B cell (primary cell): ENCODE data around the gene ZNF688. TPM values are rescaled to one million over a fixed set of nuclear protein-coding genes. Genes with fewer than 3 reads are reported as not detected.
"Not testable (repeated sequence)": the region's sequence is repeated elsewhere in the genome, so short reads cannot be mapped to it uniquely, and the experiment has no call there.

Source experiments
- ATAC-seq: fragments of 200-7000 bp; cut with Tn5 transposase; one replicate; pipeline ENCODE4 v1.10.0; 2021; ENCODE audit warnings: low read depth, mild to moderate bottlenecking, moderate number of reproducible peaks, moderate library complexity
- CTCF ChIA-PET: fragments of 350-600 bp; sonication (Branson Sonifier 250); formaldehyde crosslinking; loops from one replicate; lab custom pipeline; 2021; ENCODE audit warnings: antibody characterized with exemption, inconsistent platforms; lab: Charles Lee
- POLR2A ChIA-PET: fragments of 350-600 bp; sonication (Branson Sonifier 250); formaldehyde crosslinking; loops from one replicate; lab custom pipeline; 2021; ENCODE audit warnings: antibody characterized with exemption; lab: Charles Lee
- DNase-seq: peaks from one replicate; pipeline ENCODE4 v3.0.0; 2013
- H2AFZ ChIP-seq: 2 replicates; pipeline ENCODE4 v1.6.1; 2012; ENCODE audit warnings: mild to moderate bottlenecking, low read depth, low read length; ENCODE audit not compliant: insufficient read depth, poor library complexity, severe bottlenecking
- H3K27ac ChIP-seq, 2 donors: 1 replicate in 1 of 2; 2 replicates in 1 of 2; pipeline ENCODE4 v1.5.1; 2012 to 2013; ENCODE audit warnings: low read length in 2 of 2, mild to moderate bottlenecking in 2 of 2, moderate library complexity in 1 of 2
- H3K27me3 ChIP-seq, 4 experiments: fragments of 200-600 bp in 1 of 4; sonication (generic) in 1 of 4; replicated peaks in 1 of 4; 1 replicate in 2 of 4; 2 replicates in 2 of 4; pipeline versions ENCODE4 v1.6.1 to v1.7.0; 2013 to 2016; ENCODE audit warnings: low read length in 3 of 4, mild to moderate bottlenecking in 2 of 4, mixed read lengths in 1 of 4, moderate library complexity in 1 of 4; ENCODE audit not compliant: insufficient read depth in 4 of 4, control insufficient read depth in 3 of 4; ENCODE audit errors: control extremely low read depth in 1 of 4
- H3K36me3 ChIP-seq, 2 experiments: replicated peaks in 1 of 2; 1 replicate in 1 of 2; 2 replicates in 1 of 2; pipeline versions ENCODE4 v1.6.1 to v1.7.1; 2013; ENCODE audit warnings: low read length in 1 of 2; ENCODE audit not compliant: insufficient read depth in 2 of 2, control insufficient read depth in 1 of 2; ENCODE audit errors: control extremely low read depth in 1 of 2, extremely low read depth in 1 of 2
- H3K4me1 ChIP-seq, 2 donors: fragments of 200-600 bp in 1 of 2; sonication (generic) in 1 of 2; 1 replicate in 1 of 2; 2 replicates in 1 of 2; pipeline versions ENCODE4 v1.5.1 to v1.6.1; 2013 to 2017; ENCODE audit warnings: low read length in 2 of 2; ENCODE audit not compliant: control insufficient read depth in 2 of 2, insufficient read depth in 2 of 2
- H3K4me2 ChIP-seq: replicated peaks from 2 replicates; pipeline ENCODE3; 2012; ENCODE audit warnings: mild to moderate bottlenecking, low read depth, low read length; ENCODE audit not compliant: poor library complexity, severe bottlenecking
- H3K4me3 ChIP-seq, 5 experiments: fragments of 200-600 bp in 1 of 5; sonication (generic) in 1 of 5; 1 replicate in 3 of 5; 2 replicates in 2 of 5; pipeline versions ENCODE4 v1.5.1 to v1.7.0; 2011 to 2016; ENCODE audit warnings: low read length in 4 of 5, mild to moderate bottlenecking in 4 of 5, low read depth in 2 of 5, control low read depth in 1 of 5, moderate library complexity in 1 of 5; ENCODE audit not compliant: insufficient read depth in 1 of 5; ENCODE audit errors: control extremely low read depth in 1 of 5, extremely low read depth in 1 of 5
- H3K79me2 ChIP-seq: fragments of 200-600 bp; sonication (generic); one replicate; pipeline ENCODE4 v1.6.0; 2016; ENCODE audit warnings: low read length; ENCODE audit not compliant: control insufficient read depth, insufficient read depth
- H3K9ac ChIP-seq: fragments of 200-600 bp; sonication (generic); 2 replicates; pipeline ENCODE4 v1.6.1; 2017; ENCODE audit warnings: mild to moderate bottlenecking, low read length, moderate library complexity
- H3K9me3 ChIP-seq, 3 donors: one replicate each; pipeline versions ENCODE4 v1.6.1 to v1.7.1; 2013; ENCODE audit warnings: low read length in 2 of 3; ENCODE audit not compliant: control insufficient read depth in 2 of 3, insufficient read depth in 1 of 3; ENCODE audit errors: control extremely low read depth in 1 of 3
- H4K20me1 ChIP-seq: 2 replicates; pipeline ENCODE4 v1.6.0; 2012; ENCODE audit warnings: mild to moderate bottlenecking, low read length; ENCODE audit not compliant: insufficient read depth, control insufficient read depth, poor library complexity, severe bottlenecking
- H3K27ac Mint-ChIP-seq: one replicate; pipeline ENCODE4 v1.8.0; 2021; ENCODE audit warnings: mixed read lengths
- H3K27me3 Mint-ChIP-seq: one replicate; pipeline ENCODE4 v1.8.0; 2021; ENCODE audit warnings: mixed read lengths
- H3K4me1 Mint-ChIP-seq: one replicate; pipeline ENCODE4 v1.8.0; 2021; ENCODE audit warnings: mixed read lengths
- H3K4me3 Mint-ChIP-seq: one replicate; pipeline ENCODE4 v1.8.0; 2021; ENCODE audit warnings: mixed read lengths
- H3K9me3 Mint-ChIP-seq: one replicate; pipeline ENCODE4 v1.8.0; 2022; ENCODE audit warnings: mixed read lengths; ENCODE audit not compliant: insufficient read depth
- CTCF ChIP-seq: fragments of 200-600 bp; IDR thresholded peaks from one replicate; pipeline ENCODE4 v1.8.0; 2022; ENCODE audit warnings: antibody characterized with exemption, mild to moderate bottlenecking
- EZH2 ChIP-seq: IDR thresholded peaks from 2 replicates; pipeline ENCODE4 v1.6.1; 2012; ENCODE audit warnings: borderline replicate concordance, low read depth, mild to moderate bottlenecking, moderate library complexity, low read length; ENCODE audit not compliant: insufficient read depth, poor library complexity, severe bottlenecking
- WGBS: methylation state at CpG from one replicate; pipeline ENCODE4 v1.1.5; 2013; ENCODE audit warnings: missing lambda C conversion rate; ENCODE audit not compliant: insufficient coverage; 5-methylcytosine and 5-hydroxymethylcytosine counted together
- intact Hi-C: fragments of 100-400 bp; cut with micrococcal nuclease; formaldehyde crosslinking; loops from one replicate; pipeline ENCODE4 v1.10.0; 2022
- polyA plus RNA-seq: library from polyadenylated mRNA; depleted of rRNA; stranded (reverse); fragments of >200 nt; gene quantifications from 2 replicates; pipeline ENCODE4 v1.2.3, GENCODE V29; 2012
- total RNA-seq, 2 donors: library from RNA; stranded (reverse); fragments of 120-200 nt in 1 of 2; gene quantifications; 1 replicate in 1 of 2; 2 replicates in 1 of 2; pipeline versions ENCODE4 v1.2.3 to v1.2.4, GENCODE V29; 2013 to 2022

Gene ZNF688
- total and polyA plus RNA-seq, 2 donors (not counting 1 experiment from before 2014, with no cell fraction given), result 20.6 to 23.1 TPM

GRCh38 chr16:30539986-30540526 is 31.5 kb downstream of the ZNF688 start:
- H3K4me3 Mint-ChIP-seq, H3K36me3 ChIP-seq, H3K4me2 ChIP-seq, H3K27ac Mint-ChIP-seq, ATAC-seq, H3K9me3 Mint-ChIP-seq, H3K9me3 ChIP-seq, H3K9ac ChIP-seq, H3K4me3 ChIP-seq, H3K27me3 Mint-ChIP-seq, DNase-seq, H2AFZ ChIP-seq, H3K27ac ChIP-seq, H3K27me3 ChIP-seq, H4K20me1 ChIP-seq, POLR2A ChIA-PET, intact Hi-C loops: not testable (repeated sequence)
- H3K4me1 ChIP-seq, result peaks cover 8 to 11% of the 10 kb centered on the region in 2 donors
- WGBS, result 80% methylated on average over 9 of the region's 13 CpGs
- H3K4me1 Mint-ChIP-seq, result peaks cover 19% of the 10 kb centered on the region
- peaks cover 77% of the 10 kb centered on the region for H3K79me2 ChIP-seq
- CTCF ChIA-PET, result interaction anchor here (0.7 kb wide), 1 partner anchor 12 kb away, joined by 3 read pairs; no protein-coding TSS in a partner anchor

- Histone ChIP-seq H3K9me3 (no peaks in the 10 kb centered on the region), H3K36me3 (no peaks in the 10 kb centered on the region), H2AFZ (no peak overlapping the region), H3K27ac (no peak overlapping the region), H3K4me3 (no peak overlapping the region), H3K4me1 (peaks cover 8 to 11% of the 10 kb centered on the region in 2 donors), H3K79me2 (peaks cover 71% of the 10 kb centered on the region), H3K9ac (no peak overlapping the region), H3K4me2 (no peak overlapping the region), H4K20me1 (no peaks in the 10 kb centered on the region), H3K27me3 (no peaks in the 10 kb centered on the region)
- Mint-ChIP-seq H3K4me1 (peaks cover 23% of the 10 kb centered on the region), H3K4me3 (no peak overlapping the region), H3K9me3 (no peaks in the 10 kb centered on the region), H3K27me3 (no peaks in the 10 kb centered on the region), H3K27ac (no peak overlapping the region)
- intact Hi-C loops, result no loop called here
- CTCF ChIA-PET, result no interaction called here
- ATAC-seq (no peak), DNase-seq (no peak)
- no peak for TF ChIP-seq CTCF
- no peak for TF ChIP-seq EZH2
- 97% methylated on average over 8 of the region's 8 CpGs for WGBS
- POLR2A ChIA-PET, result no interaction called here
Measured at GRCh38 chr16:30539000-30539964, 32.2 kb downstream of the ZNF688 start.

GRCh38 chr16:30536391-30537024 is 35.0 kb downstream of the ZNF688 start:
- Histone ChIP-seq H3K27ac (peak overlapping the region; percentile 89 to 94), H3K4me1 (peaks cover 8 to 23% of the 10 kb centered on the region in 2 donors), H3K79me2 (peaks cover 53% of the 10 kb centered on the region), H3K4me2 (peak overlapping the region; percentile 80), H3K4me3 (peak overlapping the region in 1 of 5 experiments; percentile 88)
- intact Hi-C loops, H3K9me3 Mint-ChIP-seq, ATAC-seq, H3K36me3 ChIP-seq, H3K27me3 Mint-ChIP-seq, H3K9ac ChIP-seq, H4K20me1 ChIP-seq, H3K27me3 ChIP-seq, H3K9me3 ChIP-seq, DNase-seq, H2AFZ ChIP-seq: not testable (repeated sequence)
- peak overlapping the region; percentile 98 for H3K4me3 Mint-ChIP-seq
- 100% methylated on average over 11 of the region's 13 CpGs for WGBS
- peak overlapping the region; percentile 37 for H3K27ac Mint-ChIP-seq
- peaks cover 30% of the 10 kb centered on the region for H3K4me1 Mint-ChIP-seq
- ChIA-PET POLR2A (interaction anchor here (0.6 to 3.5 kb wide), 4 partner anchors 9 to 157 kb away, joined by 4 to 38 read pairs (median 8); partner anchors contain the start of gene ZNF764), CTCF (interaction anchor here (0.7 to 4.0 kb wide), 26 partner anchors 9 to 129 kb away, joined by 3 to 55 read pairs (median 5); partner anchors contain the start of genes DCTPP1, PRR14, ZNF688 and ZNF764)
